Fibroblast of skin of left biceps (primary cell): ENCODE results near the gene USP4.
"Not testable (repeated sequence)": the region's sequence is repeated elsewhere in the genome, so short reads cannot be mapped to it uniquely, and the experiment has no call there.

Experiments
- DNase-seq, 2 experiments: peaks; one replicate each; pipeline ENCODE4 v3.0.0-alpha.2; 2013; ENCODE audit warnings: low read depth in 2 of 2

USP4 gene

DNA sequence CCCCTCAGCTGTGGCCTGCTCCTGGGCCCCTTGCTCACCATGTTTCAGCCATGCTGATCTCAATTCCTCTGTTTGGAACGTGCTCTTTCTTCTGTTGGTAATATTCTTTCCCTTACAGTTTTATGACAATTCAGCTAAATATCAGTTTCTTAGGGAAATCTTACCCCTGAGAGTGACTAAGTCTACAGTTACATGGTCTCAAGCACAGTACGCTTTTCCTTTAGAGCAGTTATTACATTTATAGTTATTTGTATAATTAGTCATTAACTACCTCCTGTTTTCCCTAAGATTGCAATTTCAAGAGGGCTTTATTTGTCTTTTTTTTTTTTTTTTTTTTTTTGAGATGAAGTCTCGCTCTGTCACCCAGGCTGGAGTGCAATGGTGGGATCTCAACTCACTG is 86.3 kb downstream of the USP4 start:
- DNase-seq = no peak

DNA sequence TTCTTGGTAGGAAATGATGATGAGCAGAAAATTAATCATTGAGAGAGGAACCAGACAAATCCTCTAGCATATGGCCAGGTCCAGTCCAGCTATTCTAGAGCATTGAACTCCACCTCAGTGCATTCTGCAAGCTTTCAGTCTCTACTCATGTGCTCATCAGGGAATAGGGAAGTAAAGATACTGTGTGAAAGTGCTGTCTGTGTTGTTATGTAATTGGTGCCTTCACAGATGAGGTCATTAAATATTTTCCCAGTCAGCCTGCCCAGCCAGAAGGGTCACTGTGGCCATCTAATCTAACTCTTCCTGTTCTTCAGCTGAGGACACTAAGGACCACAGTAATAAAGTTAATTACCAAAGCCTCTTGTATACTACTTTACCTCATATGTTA is 91.0 kb downstream of the USP4 start:
- DNase-seq = no peak

DNA sequence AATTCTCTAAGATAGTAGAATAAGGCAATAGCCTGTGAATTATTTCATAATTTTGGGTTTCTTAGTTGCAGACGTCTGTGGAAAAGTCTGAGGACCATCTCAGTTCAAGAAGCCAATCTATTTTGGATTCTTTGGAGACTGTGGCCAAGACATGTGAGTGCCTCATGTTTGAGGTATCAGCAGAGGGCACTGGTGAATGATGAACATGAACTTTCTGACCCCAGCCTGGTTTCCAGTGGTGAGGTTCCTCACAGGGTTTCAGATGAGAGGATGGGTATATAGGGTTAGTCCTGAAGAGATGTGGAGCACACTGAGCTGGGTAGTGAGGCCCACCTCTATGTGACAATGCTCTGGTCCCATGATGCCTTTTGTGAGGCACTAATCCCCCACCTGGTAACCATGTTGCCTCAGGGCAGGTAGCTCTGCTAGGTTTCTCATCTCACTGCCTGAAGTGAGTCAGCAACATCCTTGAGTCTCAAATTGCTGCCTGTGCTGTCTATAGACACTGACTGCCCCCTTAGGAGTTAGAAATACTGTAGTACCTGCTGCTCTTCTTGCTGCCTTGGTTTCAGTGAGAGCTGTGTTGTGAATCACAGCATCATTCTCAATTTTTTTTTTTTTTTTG is 95.2 kb downstream of the USP4 start:
- no peak for DNase-seq

DNA sequence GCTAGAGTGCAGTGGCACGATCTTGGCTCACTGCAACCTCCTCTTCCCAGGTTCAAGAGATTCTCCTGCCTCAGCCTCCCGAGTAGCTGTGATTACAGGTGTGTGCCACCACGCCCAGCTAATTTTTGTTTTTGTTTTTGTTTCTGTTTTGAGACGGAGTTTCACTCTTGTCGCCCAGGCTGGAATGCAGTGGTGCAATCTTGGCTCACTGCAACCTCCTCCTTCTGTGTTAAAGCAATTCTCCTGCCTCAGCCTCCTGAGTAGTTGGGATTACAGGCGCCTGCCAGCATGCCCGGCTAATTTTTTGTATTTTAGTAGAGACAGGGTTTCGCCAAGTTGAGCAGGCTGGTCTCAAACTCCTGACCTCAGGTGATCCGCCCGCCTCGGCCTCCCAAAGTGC is 99.8 kb downstream of the USP4 start:
- not testable (repeated sequence) for DNase-seq

DNA sequence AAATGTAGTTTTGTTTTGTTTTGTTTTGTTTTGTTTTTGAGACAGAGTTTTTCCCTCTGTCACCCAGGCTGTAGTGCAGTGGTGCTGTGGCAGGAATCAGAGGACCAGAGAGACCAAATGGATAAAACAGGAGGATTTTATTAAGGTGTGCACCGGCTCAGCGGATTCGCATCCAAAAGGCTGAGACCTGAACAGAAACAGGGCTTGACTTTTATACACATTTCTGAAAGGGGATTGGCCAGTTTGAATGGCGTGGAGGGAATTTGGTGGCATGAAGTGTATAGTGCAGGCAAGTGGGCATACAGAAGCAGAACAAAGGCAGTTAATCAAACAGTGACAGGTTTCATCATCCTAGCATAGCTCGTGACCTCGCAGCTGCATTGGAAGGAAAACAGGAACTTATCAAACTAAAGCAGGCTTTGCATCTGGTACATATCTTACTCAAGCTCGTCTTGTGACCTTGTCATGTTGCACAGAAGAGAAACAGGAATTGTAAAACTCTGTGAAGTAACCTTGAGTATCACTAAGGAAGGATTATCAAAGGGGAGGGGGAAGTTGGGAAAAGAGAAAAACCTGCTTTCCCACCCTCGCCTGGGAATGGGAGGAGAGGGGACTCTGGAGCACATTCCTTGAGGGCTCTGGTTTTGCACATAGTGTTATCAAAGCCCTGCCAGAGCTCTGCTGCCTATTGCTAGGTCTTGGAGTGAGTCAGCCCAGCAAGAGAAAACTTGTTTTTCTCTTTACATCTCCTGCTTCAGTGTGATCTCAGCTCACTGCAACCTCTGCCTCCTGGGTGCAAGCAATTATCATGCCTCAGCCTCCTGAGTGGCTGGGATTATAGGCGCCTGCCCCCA is 101.4 kb downstream of the USP4 start:
- no peak for DNase-seq

DNA sequence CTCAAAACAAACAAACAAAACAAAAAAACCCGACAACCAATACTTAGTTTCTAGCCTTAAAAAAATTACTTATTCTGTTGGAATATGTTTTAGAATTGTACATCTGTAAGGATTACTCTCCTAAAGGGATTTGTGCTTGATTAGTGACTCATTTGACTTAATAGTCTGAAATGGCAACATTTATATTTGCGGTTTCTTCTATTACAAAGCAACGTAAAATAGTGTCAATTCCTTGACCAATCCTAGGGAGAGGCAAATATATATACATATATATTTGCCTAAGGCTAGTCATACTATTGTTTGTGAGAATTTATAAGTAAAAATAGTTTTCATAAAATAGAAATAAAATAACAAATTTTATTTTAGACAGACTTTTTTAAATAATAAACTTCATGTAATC is 102.5 kb downstream of the USP4 start:
- DNase-seq = no peak

DNA sequence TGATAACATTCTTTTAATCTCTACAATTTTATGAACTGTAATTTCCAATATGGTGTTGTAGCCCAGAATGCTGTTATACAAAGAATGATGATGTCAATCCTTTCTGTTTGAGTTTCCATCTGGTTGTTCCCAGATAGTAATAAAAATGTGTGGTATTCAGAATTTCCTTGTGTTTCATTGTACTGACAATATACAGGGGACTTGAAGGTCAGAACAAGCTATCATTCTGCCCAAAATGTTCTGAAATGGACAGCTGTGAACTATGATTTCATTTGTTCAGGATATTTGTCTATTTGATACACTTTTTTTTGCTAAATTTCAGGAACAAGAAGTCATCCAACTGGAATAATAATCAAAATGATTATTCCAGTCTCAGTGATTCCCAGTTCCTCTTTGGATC is 103.6 kb downstream of the USP4 start:
- DNase-seq = no peak

DNA sequence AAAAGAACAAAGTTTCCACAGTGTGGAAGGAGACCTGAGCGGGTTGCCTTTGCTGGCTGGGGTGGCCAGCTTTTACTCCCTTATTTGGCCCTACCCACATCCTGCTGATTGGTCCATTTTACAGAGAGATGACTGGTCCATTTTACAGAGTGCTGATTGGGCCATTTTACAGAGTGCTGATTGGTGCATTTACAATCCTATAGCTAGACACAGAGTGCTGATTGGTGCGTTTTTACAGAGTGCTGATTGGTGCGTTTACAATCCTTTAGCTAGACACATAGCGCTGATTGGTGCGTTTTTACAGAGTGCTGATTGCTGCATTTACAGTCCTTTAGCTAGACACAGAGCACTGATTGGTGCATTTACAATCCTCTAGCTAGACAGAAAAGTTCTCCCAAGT is 111.0 kb downstream of the USP4 start:
- DNase-seq = not testable (repeated sequence)
